ENCODE measurements around the gene LRRC4C.
"Not testable (repeated sequence)": the region's sequence is repeated elsewhere in the genome, so short reads cannot be mapped to it uniquely, and the experiment has no call there.

The LRRC4C gene

DNA sequence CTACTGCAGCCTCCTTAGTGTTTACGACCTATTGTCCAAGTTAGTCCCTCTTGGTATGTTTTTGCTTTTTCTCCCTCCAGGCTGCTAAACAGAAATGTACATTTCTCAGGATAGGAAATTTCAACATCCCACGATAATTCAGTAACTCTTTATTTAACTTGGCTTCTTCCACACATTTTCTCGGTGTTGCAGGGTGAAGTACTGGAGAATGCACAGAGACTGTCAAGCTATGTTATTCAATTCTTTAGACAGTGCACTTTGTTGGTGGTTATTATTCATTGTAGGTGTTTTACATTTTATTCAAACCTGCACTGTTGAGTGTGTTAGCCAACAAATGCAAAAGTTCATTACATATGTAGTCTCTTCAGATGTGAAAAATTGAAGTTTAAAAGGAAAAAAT lies 839.8 kb downstream of the LRRC4C start:
- no peak for DNase-seq

DNA sequence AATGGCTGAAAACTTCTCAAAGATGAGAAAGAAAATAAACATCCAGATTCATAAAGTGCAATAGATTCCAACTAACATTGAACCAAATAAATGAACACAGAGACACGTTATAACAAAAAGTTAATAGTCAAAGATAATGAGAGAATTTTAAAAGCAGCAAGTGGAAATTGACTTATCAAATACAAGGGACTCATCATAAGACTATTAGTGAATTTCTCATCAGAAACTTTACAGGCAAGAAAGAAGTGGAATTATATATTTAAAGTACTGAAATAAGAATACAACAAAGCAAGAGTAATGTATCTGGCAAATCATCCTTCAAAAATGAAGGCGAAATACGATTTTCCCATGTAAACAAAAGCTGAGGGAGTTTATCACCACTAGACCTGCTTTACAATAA lies 852.7 kb downstream of the LRRC4C start:
- no peak for DNase-seq

DNA sequence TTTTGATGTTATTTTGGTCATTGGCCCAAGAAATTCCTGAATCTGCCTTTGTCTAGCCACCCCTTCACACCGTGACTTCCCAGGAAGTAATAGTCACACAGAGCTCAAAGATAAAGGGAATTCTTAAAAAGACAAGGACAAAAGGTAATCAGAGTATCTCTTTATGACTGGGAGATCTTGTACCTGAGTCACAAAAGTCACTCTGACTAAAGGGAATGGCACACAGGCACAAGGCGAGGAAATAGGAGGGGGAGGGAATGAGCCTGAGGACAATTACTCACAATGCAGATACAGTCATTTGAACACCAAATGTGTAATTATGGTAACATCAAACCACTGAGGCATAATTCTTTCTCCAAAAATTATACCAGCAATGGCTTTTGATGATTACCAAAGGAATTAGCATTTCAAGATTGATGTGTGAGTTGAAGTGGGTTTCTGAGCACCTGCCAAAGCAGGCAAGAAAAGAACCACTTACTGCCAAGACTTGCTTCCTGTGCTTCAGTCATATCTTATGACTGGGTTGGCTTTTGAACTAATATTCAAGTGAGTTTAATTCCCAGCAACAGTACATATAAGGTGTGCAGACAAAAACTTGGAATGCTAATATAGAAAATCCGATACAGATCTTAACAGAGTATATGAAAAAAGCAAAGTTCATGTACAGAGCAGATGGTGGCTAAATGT lies 856.4 kb downstream of the LRRC4C start:
- DNase-seq = no peak

DNA sequence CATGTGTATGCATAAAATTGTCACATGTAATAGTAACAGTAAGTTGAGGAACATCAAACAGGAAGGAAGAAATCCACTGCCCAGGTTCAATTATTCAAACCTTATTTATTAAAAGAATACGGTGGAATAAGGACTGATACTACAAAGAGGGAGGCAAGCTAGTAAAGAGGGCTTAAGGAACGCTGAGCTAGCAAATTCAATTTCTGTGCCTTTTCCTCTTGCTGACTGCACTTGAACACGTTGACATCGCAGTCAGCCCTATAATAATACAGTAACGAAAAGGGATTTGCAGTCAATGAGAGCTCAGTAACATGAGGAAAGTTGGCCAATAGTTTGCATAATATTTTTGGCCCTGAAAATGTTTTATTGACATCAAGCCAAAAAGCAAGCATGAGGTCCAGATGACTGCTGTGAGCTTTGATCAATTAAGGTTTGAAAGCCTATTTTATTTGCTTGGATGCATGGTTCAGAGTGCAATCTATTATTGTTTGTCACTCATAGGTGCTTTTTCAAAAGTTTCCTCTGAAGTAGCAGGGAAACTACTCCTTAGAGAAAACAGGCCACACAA lies 861.8 kb downstream of the LRRC4C start:
- DNase-seq = no peak

DNA sequence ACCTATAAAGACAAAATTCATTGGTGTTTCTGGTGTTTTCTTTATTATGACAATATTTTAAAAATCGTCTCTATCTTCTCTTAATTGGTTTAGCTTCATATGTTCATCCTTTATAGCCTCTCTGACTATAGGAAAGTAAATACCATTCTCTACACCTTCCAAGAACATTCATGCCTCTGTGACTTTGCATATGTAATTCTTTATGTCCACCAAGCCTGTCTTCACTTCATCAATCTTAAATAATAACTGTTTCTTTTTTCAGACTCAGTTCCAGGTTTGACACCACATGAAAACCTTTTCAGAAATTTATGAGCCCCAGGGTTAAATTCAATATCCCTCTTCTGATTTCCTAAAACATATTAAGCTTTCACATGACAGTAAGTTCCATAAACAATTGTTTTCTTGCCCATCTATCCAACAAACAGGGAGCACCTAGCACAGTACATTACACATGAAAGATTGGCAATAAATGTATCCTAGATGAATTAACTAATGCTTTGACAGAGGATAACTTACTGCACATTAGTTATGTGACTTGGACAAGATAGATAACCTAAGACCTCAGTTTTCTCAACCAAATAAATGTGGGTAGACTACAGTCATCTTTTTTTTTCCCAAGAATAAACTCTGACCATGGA lies 886.1 kb downstream of the LRRC4C start:
- DNase-seq = no peak

DNA sequence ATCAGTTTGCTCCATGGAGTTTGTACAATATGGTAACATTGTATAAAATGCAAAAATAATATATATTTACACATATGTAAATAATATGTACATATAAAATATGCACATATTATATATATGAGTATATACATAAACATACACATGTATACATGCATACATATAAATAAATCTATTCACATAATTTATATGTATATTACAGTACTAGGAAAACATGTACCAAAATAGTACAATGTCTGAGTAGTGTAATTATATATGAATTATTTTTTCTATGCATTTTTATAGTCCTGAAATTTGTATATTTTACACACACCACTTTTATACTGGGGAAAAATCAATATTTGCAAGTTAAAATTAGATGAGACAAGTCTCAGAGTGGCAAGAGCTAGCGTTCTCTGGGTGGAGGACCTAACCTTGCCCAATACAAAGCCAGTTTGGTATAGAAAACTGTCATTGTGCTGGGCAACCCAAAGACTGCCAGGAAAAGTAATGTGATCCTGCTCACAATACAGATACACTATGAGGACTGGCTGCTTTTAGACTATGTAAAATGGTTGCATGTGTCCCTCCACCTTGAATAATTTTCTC lies 889.4 kb downstream of the LRRC4C start:
- DNase-seq = no peak

DNA sequence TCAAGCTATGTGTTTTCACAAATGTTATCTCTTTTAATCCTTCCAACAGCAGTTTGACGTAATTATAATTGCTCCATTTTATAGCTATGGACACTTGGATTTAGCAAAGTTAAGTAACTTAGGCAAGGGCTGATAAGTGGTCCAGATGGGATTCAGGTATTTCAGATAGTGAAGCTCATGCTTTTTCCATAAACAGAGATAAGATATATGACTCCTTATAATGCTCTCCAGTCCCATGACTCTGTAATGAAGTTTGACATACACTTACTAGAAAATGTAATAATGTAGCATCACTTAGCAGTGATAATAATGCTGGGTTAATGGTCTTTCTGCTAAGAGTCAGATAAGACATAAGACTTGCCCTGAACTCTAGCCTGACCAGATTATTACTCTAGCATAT lies 892.1 kb downstream of the LRRC4C start:
- no peak for DNase-seq

DNA sequence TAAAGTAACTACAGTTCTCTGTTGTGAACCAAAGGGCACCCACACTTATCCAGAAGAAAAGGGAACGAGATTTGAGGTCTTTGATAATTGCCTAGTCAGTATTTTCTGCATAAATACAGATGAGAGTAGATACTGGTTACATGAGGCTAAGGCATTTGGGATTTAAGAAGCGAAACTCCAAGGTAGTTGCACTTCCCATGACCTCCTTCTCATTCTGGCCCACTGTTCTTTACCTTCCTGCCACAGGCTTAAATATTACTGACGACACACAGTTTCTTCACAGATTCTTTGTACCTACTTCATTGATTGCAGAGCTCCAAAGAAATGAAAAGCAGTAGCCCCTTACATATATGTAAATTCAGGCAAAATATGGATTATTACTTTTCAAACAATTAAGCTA lies 915.3 kb downstream of the LRRC4C start:
- no peak for DNase-seq

DNA sequence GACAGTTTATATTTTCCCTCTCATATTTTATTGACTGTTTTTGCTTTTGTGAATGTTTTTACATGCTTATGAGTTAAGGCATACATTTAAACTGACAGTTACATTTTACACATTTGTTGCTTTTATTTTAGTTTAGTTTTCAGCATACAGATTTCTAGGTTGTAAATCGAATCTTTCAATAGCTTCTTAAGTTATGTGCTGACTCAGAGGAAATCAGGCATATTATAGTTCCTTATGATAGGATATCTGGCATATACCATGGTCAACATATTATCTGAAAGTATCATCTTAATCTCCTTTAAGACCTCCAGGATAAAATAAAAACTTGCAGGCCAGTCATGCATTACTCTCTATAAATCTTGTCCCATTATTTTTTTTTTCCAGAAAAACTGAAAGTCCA lies 916.6 kb downstream of the LRRC4C start:
- no peak for DNase-seq

DNA sequence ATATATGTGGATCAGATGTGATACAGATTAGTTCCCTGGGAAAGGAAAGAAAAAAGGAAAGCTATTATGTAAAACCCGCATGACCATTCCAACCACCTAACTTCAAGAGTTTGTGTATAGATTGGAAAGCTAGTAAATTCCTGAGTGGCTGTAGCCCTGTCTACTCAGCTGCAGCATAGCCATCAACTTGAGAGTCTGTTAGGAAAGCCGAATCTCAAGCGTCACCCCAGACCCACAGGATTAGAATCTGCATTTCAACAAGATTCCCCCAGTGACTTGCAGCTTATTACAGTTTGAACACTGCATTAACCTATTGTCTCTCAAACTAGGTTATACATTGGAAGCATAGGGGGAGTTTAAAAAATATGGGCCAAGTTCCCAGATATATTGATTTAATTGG lies 921.7 kb downstream of the LRRC4C start:
- no peak for DNase-seq

DNA sequence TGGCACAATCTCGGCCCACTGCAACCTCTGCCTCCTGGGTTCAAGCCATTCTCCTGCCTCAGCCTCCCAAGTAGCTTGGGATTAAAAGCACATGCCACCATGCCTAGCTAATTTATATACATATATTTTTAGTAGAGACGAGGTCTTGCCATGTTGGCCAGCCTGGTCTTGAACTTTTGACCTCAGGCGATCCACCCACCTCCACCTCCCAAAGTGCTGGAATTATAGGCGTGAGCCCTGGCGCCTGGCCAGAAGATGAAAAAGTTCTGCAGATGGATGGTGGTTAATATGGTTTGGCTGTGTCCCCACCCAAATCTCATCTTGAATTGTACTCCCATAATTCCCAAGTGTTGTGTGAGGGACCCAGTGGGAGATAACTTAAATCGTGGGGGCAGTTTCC lies 937.4 kb downstream of the LRRC4C start:
- DNase-seq = not testable (repeated sequence)

DNA sequence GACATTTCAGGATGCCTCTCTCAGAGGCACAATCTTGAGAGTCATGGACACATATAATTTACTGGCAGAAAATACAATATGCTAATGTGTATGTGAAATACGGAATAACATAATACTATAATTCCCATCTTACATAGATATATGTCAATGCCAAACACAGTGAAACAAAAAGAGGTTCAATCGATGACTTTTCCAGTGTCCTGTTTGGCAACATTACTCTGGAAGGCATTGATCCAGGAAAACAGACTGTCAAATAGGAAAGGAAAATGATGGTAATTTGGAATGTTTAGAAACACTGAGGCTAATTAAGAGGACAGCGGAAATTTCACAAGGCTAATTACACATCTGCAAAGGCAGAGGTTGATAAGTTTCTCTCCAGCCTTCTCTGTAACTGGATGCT lies 942.3 kb downstream of the LRRC4C start:
- DNase-seq = no peak

DNA sequence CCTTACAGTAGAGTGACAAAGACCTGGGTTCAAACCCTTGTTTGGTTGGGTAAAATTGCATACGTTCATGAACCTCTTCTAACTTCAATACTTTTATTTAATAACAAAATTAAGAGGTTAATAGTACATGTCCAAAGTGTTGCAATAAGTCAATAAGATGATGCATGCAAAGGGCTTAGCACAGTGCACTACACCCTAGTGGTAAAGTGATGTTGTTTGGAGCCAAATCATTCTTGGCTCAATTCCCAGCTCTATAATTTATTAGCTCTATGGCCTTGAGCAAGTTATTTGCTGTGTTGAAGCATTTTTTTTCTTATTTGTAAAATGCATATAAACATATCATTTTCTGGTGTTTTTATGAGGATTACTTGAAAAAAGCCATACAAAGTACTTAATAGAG lies 945.3 kb downstream of the LRRC4C start:
- DNase-seq = no peak

DNA sequence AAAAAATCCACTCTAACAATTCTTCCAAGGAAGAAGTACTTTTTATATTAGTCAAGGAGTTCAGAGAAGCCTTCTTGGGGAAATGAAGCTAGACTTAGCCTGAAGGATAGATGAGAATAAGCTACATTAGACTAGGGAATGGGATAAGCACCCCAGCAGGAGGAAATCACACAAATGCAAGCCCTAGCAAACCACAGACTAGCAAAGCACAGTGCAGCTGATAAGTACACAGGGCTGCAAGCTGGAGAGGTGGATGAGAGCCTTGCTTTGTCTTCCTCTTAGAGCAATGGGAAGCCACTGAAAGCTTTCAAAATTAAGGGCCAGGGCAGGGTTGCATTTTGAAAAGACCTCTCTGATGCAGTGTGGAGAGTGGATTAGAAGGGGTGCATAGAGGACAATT lies 946.2 kb downstream of the LRRC4C start:
- DNase-seq = no peak

DNA sequence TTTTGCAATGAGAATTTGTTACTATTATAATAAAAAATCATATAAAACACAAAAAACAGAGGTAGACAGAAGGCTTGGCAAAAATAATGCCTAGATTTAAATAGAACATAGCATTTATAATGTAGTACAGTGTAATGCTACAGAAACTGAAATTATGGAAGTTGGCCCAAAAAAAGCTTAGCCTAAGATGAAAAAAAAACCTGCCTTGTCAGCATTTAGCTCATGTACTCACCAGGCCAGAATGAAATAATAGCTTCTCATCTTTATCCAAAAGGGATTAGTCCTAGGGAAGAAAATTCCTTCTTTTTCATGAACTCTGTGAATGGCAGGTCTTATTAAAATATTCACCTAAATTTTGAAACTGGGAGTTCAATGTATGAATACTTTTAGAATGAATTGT lies 951.1 kb downstream of the LRRC4C start:
- no peak for DNase-seq

DNA sequence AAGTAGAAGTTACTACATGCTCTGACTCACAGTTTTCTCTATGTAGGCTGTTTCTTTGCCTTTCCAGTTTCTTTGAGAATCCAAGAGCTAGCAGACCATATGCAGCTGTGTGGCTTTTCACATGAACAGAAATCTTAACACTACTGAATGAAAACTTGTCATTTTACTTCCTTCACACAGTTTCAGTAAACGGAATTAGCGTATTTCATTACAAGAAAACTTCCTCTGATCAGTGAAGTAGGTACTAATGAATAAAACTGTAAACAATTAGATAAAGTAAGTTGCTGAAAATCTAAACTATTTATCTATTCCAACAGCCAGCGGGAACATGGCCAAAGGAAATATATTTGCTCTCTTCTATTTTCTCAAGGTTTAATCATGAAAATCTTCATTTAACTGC lies 953.2 kb downstream of the LRRC4C start:
- no peak for DNase-seq

DNA sequence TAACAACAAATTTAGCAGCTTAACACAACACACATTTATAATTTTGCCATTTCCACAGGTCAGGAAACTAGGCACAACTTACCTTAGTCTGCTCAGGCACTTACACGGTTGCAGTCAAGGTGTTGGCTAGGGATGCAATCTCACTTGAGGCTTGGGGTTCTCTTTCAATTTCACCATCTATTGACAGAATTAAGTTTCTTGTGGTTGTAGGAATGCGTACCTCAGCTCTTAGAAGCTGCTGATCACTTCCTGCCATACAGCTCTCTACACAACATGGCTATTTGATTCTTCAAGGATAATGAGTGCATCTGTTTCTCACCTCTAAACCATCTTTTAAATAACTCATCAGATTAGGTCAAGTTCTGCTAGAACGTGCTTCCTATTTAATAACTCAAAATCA lies 968.1 kb downstream of the LRRC4C start:
- no peak for DNase-seq

DNA sequence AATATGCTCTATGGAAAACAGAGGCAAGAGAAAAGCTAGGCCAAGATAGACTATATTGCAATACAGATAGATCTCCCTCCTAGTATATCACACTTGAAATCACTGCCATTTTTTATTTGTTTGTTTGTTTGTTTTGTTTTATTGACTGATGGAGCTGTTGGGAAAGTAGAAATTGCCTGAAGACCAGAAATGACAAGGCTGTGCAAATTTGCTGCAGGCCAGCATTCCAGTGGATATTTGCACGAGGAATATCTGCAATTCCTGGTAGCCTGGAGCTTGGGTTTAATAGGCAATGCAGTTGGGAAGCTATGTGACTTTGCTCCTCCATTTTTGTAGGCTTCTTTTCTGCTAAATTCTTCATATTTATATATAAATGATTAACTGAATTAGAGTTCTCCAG lies 991.7 kb downstream of the LRRC4C start:
- no peak for DNase-seq

DNA sequence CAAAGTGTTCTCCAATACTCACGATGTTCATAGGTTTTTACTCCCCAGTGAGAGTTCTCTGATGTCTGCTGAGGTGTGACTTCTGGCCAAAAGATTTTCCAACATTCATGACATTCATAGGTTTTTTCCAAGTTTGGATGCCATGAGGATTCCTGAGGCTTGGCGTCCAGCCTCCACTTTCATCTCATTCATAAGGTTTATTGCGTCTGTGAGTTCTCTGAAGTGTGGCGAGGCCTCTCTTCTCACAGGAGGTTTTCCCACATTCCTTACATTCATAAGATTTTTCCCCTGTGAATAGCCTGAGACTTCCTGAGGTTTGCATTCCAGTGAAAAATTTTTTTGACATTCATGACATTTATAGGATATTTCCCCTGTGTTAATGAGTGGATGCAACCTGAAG lies 1014.1 kb downstream of the LRRC4C start:
- DNase-seq = no peak

DNA sequence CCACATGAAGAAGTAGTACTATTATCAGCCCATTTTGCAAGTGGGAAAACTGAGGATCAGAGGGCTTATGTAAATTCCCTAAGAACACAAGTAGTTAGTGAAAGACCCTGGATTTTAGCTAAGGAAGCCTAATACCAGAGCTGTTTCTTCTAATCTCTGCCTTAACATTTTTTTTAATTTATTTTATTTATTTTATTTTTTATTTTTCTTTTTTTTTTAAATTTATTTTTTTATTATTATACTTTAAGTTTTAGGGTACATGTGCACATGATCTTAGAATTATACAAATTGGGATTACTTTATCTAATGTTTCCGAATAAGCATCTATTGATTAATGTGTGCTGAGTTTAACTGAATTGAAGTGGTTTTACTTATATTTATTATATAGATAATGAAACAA lies 1015.3 kb downstream of the LRRC4C start:
- no peak for DNase-seq

DNA sequence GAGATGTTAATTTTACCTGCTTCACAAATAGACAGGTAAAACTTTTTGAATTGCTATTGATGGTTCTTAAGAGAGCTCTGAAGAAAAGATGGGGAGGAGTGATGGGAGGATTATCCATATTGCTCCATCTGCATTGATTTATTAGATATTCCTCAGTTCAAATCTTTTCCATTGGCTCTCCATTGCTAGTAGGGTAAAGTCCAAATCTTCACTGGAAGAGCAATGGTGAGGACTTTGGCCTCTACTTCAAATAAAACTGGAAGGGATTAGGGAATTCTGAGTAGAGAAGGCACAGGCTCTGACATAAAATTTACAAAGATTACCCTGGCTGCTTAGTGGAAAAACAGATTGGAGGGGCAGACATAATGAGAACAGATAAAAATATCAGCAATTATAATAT lies 1024.1 kb downstream of the LRRC4C start:
- no peak for DNase-seq

DNA sequence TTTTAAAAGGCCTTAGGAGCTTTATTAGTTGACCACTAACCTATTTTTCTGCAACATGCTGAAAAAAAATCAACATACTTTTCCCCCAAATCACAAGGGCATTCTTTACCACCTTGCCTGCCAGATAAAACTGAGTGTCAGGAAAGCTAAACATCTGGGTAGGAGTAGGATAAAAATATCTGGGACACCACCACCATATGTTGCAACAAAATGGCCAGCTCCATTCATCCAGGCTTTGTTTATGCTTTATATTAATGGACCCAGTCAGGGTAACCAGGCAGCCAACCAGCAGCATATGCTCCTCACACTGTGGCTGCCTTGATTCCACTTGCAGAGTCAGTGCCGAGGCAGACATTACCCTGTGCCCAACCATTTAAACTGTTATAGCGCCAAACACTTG lies 1024.5 kb downstream of the LRRC4C start:
- DNase-seq = no peak

DNA sequence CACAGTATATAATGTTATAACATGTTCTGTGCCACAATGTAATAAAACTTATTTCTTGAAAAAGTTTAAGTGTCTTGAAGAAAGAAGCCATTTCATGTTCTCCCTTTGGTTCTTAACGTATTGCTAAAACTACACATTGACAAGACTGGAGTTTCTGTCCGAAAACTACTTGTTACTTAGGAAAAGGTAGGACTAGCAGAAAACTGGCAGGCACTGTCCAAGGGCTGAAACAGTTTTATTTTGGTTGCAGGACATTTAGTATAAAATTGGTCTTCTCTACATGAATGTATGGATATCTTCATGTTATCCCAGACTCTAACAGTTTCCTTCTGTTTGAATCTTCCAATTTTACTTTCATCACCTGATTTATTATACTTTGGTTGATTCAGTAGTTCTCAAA lies 1027.1 kb downstream of the LRRC4C start:
- DNase-seq = no peak

DNA sequence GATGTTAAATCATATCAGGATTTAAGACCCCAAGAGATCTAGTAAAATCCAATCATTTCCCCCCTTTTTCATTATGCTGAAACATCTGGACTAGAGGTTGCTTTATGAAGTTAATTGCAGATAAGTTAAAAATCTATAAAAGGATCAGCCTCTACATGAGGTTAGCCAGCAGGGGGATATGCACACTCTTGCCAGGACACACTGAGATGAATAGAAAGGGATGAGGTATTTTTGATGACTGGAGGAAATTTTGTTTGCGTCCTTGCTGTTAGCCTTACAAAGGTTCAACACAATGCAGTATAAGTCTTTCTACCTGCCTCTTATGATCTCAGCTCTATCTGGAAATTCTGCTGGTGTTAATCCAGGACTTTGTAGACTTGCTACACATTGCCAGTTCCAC lies 1034.3 kb downstream of the LRRC4C start:
- no peak for DNase-seq

Measured in NCI-H524 (cell line).